Vagina (tissue), 2 donors: ENCODE data around the gene LBH.

ENCODE experiments used
- CTCF ChIP-seq, 3 experiments: fragments of 450-650 bp in 2 of 3; fragments of 200-600 bp in 1 of 3; sonication (generic) in 1 of 3; IDR thresholded peaks; one replicate each; pipeline ENCODE4 v1.5.1; 2017 to 2019; ENCODE audit warnings: antibody characterized with exemption in 3 of 3, mild to moderate bottlenecking in 2 of 3, moderate library complexity in 2 of 3
- POLR2AphosphoS5 ChIP-seq, 2 donors: sonication (generic); formaldehyde crosslinking; IDR thresholded peaks; one replicate each; pipeline ENCODE4 v1.9.0; 2017; ENCODE audit warnings: antibody characterized with exemption in 2 of 2, mild to moderate bottlenecking in 2 of 2, low read depth in 1 of 2; ENCODE audit not compliant: insufficient read depth in 1 of 2

- TF ChIP-seq CTCF (IDR thresholded peaks at IDR 0.05): no peak
- no peak for TF ChIP-seq POLR2AphosphoS5 (IDR thresholded peaks at IDR 0.05; ENCODE audit: insufficient read depth in 1 of 2, low read depth in 1 of 2)
Measured at GRCh38 chr2:30287190-30287840, 56.0 kb downstream of the LBH start.
